ENCODE measurements around the gene THADA.
A peak's percentile ranks its signal among the peaks of the same experiment; 100 is the strongest.
"Not testable (repeated sequence)": the region's sequence is repeated elsewhere in the genome, so short reads cannot be mapped to it uniquely, and the experiment has no call there.

The THADA gene

DNA sequence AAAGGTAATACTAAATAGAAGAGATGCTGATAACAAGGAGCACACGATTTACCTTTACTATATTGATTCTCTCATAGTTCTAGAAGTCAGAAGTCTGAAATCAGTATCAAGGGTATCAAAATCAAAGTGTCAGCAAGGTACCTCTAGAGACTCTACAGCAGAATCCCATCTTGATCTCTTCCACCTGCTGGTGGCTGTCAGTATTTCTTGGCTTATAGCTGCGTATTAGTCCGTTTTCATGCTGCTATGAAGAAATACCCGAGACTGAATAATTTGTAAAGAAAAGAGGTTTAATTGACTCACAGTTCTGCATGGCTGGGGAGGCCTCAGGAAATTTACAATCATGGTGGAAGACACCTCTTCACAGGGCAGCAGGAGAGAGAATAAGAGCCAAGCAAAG is 149.1 kb downstream of the THADA start:
- peaks cover 14% of the 10 kb centered on the region for H3K4me1 ChIP-seq (ENCODE audit: control insufficient read depth, insufficient read depth, low read length)
- not testable (repeated sequence) for H3K9ac ChIP-seq (ENCODE audit: low read length); H3K27me3 ChIP-seq (replicated peaks; ENCODE audit: control insufficient read depth, insufficient read depth, low read length); H3K36me3 ChIP-seq (ENCODE audit: control insufficient read depth, insufficient read depth, low read length, severe bottlenecking); H3K4me3 ChIP-seq (ENCODE audit: low read length); H3K9me3 ChIP-seq (ENCODE audit: control insufficient read depth, low read length); DNase-seq (ENCODE audit: low read depth)

DNA sequence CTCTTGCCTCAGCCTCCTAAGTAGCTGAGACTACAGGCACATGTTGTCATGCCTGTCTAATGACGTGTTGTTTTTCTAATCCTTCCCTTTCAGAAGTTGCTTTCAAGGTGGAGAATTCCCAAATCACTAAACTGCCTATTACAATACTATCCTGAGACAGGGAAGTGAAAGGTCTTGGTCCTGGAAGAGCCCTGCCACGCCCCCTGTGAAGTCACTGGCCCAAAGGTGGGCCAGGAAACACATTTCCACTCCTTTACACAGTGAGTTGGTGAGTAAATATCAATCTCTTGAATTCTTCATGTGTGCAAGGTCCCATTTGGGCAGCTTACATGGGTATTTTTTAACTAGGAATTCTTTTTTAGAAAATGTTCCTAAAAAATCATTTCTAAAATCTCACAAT is 150.1 kb downstream of the THADA start:
- no peaks in the 10 kb centered on the region for H3K36me3 ChIP-seq (ENCODE audit: control insufficient read depth, insufficient read depth, low read length, severe bottlenecking)
- H3K9me3 ChIP-seq (ENCODE audit: control insufficient read depth, low read length), result peaks cover 4% of the 10 kb centered on the region
- H3K9ac ChIP-seq (ENCODE audit: low read length), result no peak overlapping the region
- no peak for DNase-seq (ENCODE audit: low read depth)
- H3K4me1 ChIP-seq (ENCODE audit: control insufficient read depth, insufficient read depth, low read length), result peaks cover 14% of the 10 kb centered on the region
- no peak overlapping the region for H3K4me3 ChIP-seq (ENCODE audit: low read length)
- H3K27me3 ChIP-seq (replicated peaks; ENCODE audit: control insufficient read depth, insufficient read depth, low read length), result no peaks in the 10 kb centered on the region

DNA sequence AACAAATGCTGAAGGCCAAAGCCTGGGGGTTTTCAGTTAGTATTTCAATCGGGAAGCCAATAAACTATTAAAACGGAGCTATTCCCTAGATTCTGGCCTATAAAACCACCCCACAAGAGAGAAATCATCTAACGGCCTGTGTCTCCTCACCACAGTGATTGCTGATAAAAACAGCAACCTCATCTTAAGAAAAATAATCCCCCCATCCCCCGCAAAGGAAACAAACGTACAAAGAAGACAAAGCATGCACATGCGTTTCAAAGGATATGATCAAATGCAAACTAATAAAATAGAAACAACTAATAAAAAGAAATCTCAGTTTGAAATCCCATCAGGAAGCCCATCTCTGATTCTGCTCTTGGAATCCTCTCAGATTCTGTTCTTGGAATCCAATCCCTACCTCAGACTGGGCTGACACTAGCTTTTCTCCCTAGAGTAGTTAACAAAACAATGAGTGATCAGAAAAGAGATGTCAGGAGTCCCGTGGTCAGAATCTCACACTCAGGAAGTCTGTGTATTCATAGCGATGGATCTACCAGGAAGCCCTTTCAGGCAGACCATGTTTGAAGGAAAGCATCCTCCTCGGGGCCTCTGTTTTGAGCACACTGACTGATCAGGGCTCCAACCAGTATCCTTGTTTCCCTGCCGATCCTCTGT is 150.7 kb downstream of the THADA start:
- Histone ChIP-seq H3K9me3 (ENCODE audit: control insufficient read depth, low read length) (no peaks in the 10 kb centered on the region), H3K36me3 (ENCODE audit: control insufficient read depth, insufficient read depth, low read length, severe bottlenecking) (no peaks in the 10 kb centered on the region), H3K4me3 (ENCODE audit: low read length) (no peak overlapping the region), H3K4me1 (ENCODE audit: control insufficient read depth, insufficient read depth, low read length) (peaks cover 14% of the 10 kb centered on the region), H3K9ac (ENCODE audit: low read length) (peak overlapping the region; percentile 31), H3K27me3 (replicated peaks; ENCODE audit: control insufficient read depth, insufficient read depth, low read length) (no peaks in the 10 kb centered on the region)
- no peak for DNase-seq (ENCODE audit: low read depth)

DNA sequence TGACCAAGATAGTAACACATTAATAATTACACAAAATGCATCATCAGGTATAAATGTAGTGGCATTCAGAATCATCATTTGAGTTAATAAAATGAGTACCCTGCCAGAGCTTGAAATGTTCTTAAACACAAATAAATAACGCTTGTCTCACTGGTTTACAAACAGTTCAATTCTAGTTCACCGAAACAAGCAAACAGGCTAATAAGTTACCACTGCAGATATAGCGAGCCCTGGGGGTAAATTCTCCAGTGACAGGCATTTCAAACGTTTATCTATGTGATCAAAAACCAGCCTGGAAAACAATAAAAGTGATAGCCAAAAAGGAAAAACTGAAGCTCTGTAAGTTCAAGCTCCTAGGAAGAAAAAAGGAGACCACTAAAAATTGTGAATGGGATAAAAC is 152.6 kb downstream of the THADA start:
- Histone ChIP-seq H3K9ac (ENCODE audit: low read length) (no peak overlapping the region), H3K36me3 (ENCODE audit: control insufficient read depth, insufficient read depth, low read length, severe bottlenecking) (no peaks in the 10 kb centered on the region), H3K4me1 (ENCODE audit: control insufficient read depth, insufficient read depth, low read length) (peaks cover 11% of the 10 kb centered on the region), H3K4me3 (ENCODE audit: low read length) (no peak overlapping the region), H3K27me3 (replicated peaks; ENCODE audit: control insufficient read depth, insufficient read depth, low read length) (no peaks in the 10 kb centered on the region), H3K9me3 (ENCODE audit: control insufficient read depth, low read length) (no peaks in the 10 kb centered on the region)
- DNase-seq (ENCODE audit: low read depth), result no peak

DNA sequence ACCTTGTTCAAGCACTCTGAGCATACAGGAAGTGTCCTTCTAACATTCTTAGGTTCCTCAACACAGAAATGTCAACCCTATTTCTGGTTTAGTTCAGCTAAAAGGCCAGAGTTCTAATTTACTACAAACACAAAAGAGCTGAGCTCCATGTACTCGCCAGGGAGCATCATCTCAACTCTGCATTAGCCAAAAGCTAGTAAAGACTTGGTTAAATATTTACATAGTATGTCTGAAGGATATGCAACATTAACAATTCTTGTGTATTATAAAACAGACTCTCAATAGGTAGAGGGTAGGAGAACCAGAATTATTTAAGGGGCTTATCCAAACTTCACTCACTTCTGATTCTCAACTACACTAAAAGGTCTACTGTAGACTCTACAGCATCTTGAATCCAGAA is 154.6 kb downstream of the THADA start:
- Histone ChIP-seq H3K9me3 (ENCODE audit: control insufficient read depth, low read length) (no peaks in the 10 kb centered on the region), H3K4me3 (ENCODE audit: low read length) (no peak overlapping the region), H3K4me1 (ENCODE audit: control insufficient read depth, insufficient read depth, low read length) (peaks cover 11% of the 10 kb centered on the region), H3K27me3 (replicated peaks; ENCODE audit: control insufficient read depth, insufficient read depth, low read length) (no peaks in the 10 kb centered on the region), H3K36me3 (ENCODE audit: control insufficient read depth, insufficient read depth, low read length, severe bottlenecking) (no peaks in the 10 kb centered on the region), H3K9ac (ENCODE audit: low read length) (no peak overlapping the region)
- no peak for DNase-seq (ENCODE audit: low read depth)

DNA sequence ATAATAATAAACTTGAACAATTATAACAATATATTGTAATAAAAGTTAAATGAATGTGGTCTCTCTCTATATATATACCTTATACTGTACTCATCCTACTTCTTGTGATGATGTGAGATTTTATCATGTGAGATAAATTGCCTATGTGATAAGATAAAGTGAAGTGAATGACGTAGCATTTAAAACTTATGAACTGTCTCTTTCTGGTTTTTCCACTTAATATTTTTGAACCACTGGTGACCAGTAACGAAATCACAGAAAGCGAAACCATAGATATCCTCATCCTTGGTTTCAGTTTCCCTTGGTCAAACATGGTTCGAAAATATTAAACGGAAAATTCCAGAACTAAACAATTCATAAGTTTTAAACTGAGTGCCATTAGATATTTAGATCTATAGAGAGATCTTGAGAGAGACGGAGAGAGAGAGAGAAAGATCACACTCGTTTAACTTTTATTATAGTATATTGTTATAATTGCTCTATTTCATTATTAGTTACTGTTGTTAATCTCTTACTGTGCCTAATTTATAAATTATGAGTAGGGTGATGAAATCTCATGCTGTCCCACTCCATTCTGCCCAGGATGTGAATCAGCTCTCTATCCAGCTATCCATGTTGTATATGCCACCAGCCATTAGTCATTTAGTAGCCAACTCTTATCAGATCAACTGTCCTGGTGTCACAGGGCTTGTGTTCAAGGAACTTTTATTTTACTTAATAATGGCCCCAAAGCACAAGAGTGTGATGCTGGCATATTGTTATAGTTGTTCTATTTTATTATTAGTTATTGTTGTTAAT is 156.8 kb downstream of the THADA start:
- no peak overlapping the region for H3K9ac ChIP-seq (ENCODE audit: low read length)

DNA sequence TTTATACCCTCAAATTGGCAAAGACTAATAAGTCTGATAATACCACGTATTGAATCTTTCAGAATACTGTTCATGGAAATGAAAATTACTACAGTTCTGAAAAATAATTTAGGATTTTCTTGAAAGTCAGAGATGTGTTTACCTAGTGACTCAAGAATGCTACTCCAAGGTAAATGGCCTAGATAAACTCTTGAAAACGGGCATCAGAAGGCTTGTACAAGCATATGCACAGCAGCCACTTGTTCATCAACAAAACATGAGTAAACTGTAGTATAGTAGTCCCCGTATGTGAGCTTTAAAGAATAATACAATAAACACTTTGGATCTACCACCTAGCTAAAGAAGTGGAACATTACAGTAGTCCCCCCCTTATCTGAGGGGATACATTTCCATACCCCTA is 157.5 kb downstream of the THADA start:
- Histone ChIP-seq H3K9me3 (ENCODE audit: control insufficient read depth, low read length) (no peaks in the 10 kb centered on the region), H3K36me3 (ENCODE audit: control insufficient read depth, insufficient read depth, low read length, severe bottlenecking) (no peaks in the 10 kb centered on the region), H3K9ac (ENCODE audit: low read length) (no peak overlapping the region), H3K4me3 (ENCODE audit: low read length) (no peak overlapping the region), H3K4me1 (ENCODE audit: control insufficient read depth, insufficient read depth, low read length) (no peaks in the 10 kb centered on the region), H3K27me3 (replicated peaks; ENCODE audit: control insufficient read depth, insufficient read depth, low read length) (no peaks in the 10 kb centered on the region)
- no peak for DNase-seq (ENCODE audit: low read depth)

More for the DNA sequence above, 156.8 kb downstream of the THADA start:
- Histone ChIP-seq H3K27me3 (replicated peaks; ENCODE audit: control insufficient read depth, insufficient read depth, low read length) (no peaks in the 10 kb centered on the region), H3K9me3 (ENCODE audit: control insufficient read depth, low read length) (no peaks in the 10 kb centered on the region), H3K4me1 (ENCODE audit: control insufficient read depth, insufficient read depth, low read length) (no peaks in the 10 kb centered on the region), H3K4me3 (ENCODE audit: low read length) (no peak overlapping the region), H3K36me3 (ENCODE audit: control insufficient read depth, insufficient read depth, low read length, severe bottlenecking) (no peaks in the 10 kb centered on the region)
- DNase-seq (ENCODE audit: low read depth), result no peak

DNA sequence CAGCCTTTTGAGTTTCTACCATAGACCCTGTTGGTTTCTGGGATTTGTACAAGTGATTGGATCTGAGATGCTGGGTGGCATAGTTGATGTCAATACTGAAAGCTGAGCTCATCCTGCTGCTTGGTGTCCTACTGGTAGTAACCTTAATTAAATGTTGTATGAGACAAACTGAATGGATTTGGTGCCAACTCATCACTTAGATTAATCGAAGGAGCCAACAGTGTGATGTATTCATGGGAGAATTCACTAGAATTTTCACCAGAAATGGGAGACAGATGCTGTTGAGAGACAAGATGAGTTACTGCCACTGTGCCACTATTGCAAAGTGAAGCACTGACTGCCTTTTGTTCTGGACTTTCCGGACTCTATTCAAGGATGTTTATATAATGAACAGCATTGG is 158.5 kb downstream of the THADA start:
- DNase-seq (ENCODE audit: low read depth), result no peak
- no peak overlapping the region for H3K9ac ChIP-seq (ENCODE audit: low read length)
- H3K9me3 ChIP-seq (ENCODE audit: control insufficient read depth, low read length), result no peaks in the 10 kb centered on the region
- no peak overlapping the region for H3K4me3 ChIP-seq (ENCODE audit: low read length)
- no peaks in the 10 kb centered on the region for H3K36me3 ChIP-seq (ENCODE audit: control insufficient read depth, insufficient read depth, low read length, severe bottlenecking)
- no peaks in the 10 kb centered on the region for H3K27me3 ChIP-seq (replicated peaks; ENCODE audit: control insufficient read depth, insufficient read depth, low read length)
- no peaks in the 10 kb centered on the region for H3K4me1 ChIP-seq (ENCODE audit: control insufficient read depth, insufficient read depth, low read length)

DNA sequence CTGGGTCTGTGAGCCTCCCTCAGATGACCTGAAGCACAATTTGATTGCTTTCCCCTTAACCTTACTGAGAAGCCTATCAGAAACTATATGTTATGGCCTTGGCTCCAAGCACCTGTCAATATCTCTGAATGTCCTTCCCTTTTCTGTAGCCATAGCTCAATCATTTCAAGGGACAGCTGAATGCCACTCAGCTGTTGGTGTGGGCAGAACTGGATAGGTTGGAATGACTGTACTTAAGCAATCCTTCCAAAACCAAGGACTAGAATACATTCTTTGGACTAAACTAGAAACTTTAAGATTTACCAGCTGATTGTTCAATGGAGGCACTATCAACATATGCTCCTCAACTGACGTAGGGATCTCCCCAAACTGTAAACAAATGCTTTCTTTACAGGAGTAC is 159.4 kb downstream of the THADA start:
- Histone ChIP-seq H3K36me3 (ENCODE audit: control insufficient read depth, insufficient read depth, low read length, severe bottlenecking) (no peaks in the 10 kb centered on the region), H3K9ac (ENCODE audit: low read length) (no peak overlapping the region), H3K27me3 (replicated peaks; ENCODE audit: control insufficient read depth, insufficient read depth, low read length) (no peaks in the 10 kb centered on the region), H3K4me1 (ENCODE audit: control insufficient read depth, insufficient read depth, low read length) (no peaks in the 10 kb centered on the region), H3K9me3 (ENCODE audit: control insufficient read depth, low read length) (no peaks in the 10 kb centered on the region), H3K4me3 (ENCODE audit: low read length) (no peak overlapping the region)
- DNase-seq (ENCODE audit: low read depth), result no peak

DNA sequence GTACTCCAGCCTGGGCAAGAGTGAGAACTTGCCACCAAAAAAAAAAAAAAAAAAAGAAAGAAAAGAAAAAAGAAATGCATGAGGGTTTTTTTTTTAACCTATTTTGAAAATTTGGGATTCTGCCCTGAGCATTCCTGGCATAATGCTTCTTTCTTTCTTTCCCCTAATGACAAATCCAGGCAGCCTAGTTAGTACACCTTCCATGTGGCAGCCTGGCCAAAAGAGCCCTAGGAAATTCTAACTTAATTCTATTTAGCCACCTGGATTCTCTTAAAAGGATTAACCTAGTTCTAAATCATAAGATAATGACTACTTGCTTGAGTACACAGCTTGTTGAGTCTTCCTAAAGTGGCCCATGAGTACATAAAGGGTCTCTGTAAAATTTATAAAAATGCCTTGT is 160.1 kb downstream of the THADA start:
- Histone ChIP-seq H3K36me3 (ENCODE audit: control insufficient read depth, insufficient read depth, low read length, severe bottlenecking) (no peaks in the 10 kb centered on the region), H3K4me3 (ENCODE audit: low read length) (no peak overlapping the region), H3K9me3 (ENCODE audit: control insufficient read depth, low read length) (no peaks in the 10 kb centered on the region), H3K27me3 (replicated peaks; ENCODE audit: control insufficient read depth, insufficient read depth, low read length) (no peaks in the 10 kb centered on the region), H3K9ac (ENCODE audit: low read length) (no peak overlapping the region), H3K4me1 (ENCODE audit: control insufficient read depth, insufficient read depth, low read length) (no peaks in the 10 kb centered on the region)
- DNase-seq (ENCODE audit: low read depth), result no peak

DNA sequence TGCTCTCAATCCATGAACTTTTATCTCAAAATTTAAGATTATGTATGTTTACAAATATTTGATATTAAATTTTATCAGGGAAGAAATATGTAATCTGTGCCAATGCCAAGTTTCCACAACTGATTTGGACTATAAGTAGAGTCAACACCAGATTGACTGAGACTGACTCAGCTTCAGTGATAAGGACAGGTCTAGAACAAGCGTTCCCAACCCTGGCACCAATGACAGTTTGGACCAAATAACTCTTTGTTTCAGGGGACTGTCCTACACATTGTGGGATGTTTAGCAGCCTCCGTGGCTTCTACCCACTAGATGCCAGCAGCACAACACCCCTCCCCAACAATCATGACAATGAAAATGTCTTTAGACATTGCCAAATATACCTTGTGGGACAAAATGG is 165.3 kb downstream of the THADA start:
- no peaks in the 10 kb centered on the region for H3K27me3 ChIP-seq (replicated peaks; ENCODE audit: control insufficient read depth, insufficient read depth, low read length)
- no peak for DNase-seq (ENCODE audit: low read depth)
- H3K4me1 ChIP-seq (ENCODE audit: control insufficient read depth, insufficient read depth, low read length), result peaks cover 16% of the 10 kb centered on the region
- no peak overlapping the region for H3K9ac ChIP-seq (ENCODE audit: low read length)
- no peaks in the 10 kb centered on the region for H3K36me3 ChIP-seq (ENCODE audit: control insufficient read depth, insufficient read depth, low read length, severe bottlenecking)
- H3K4me3 ChIP-seq (ENCODE audit: low read length), result no peak overlapping the region
- no peaks in the 10 kb centered on the region for H3K9me3 ChIP-seq (ENCODE audit: control insufficient read depth, low read length)
